ENCODE results near the gene GJC2.
A peak's percentile ranks its signal among the peaks of the same experiment; 100 is the strongest.
"Not testable (repeated sequence)": the region's sequence is repeated elsewhere in the genome, so short reads cannot be mapped to it uniquely, and the experiment has no call there.

GJC2 gene

DNA sequence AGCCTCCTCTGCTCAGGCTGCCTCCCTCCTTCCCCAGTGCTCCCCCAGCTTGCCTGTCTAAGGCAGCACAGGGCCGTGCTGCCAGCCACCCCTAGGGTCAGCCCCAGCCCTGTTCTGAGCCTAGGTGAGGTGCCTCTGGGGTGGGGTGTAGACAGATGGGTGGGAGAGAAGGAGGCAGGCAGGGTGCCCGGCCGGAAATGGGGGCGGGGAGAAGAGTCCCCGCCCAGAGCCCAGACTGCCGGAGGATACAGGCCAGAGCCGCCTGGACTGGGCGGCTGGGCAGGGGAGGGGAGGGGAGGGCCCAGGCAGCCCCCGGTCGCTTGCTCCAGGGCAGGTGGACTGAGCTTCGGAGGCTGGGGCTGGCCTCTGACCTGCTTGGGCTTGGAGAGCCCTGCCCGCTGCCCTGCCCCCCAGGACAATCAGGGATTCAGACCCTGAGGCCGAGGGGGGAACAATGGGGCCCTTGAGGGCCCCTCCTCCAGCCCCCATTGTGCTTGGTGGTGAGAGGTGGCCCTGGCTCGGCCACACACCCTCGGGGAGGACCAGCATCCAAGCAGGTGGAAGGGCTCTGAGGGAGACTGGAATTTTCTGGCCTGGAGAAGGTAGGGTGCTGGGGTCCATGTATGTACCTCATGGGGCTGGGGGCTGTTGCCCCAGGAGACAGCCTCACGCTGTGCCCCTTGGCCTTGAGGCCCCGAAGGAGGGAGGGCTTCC, at the start of gene GJC2:
TSS of gene GJC2 (plus strand) at position 525 of the 714 bp plus-strand sequence. CDS start 7,829 bp downstream, outside the sequence.
- DNase-seq = no peak

DNA sequence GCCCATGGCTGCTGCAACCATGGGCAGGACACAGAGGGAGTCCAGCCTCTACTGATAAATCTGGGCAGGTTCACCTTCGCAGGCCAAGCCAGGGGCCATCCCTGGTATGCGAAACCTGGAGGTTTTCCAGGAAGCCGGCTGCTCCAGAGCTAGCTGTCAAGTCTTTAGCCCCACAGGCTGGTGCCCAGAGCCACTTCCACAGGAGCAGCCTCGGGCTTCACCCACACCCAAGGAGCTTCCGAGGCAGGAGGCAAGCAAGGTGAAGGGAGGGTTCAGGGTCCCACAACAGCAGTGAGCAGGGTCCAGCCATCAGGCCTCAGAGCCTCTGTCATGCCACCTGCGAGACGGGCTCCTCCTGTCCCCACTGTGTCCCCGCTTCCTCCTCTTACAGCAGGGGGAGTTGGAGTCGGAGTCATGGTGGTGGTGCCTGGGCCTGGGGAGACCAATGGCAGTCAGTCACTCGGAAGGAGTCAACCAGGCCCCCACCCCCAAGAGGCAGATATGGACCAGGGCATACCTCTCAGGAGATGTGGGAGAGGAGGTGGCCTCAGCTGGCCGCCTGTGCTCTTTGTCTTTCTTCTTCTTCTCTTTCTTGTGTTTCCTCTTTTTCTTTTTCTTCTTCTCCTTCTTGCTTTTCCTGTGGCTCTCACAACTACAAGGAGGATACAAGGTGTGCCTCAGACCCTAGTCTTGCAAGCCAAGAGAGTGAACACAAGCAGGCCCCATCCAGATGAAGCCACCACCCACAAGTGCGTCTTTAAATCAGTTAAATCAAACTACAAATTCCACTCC, 48.7 kb upstream of the GJC2 start:
- no peak for DNase-seq

- DNase-seq = no peak
Measured at GRCh38 chr1:228101614-228101993, 48.1 kb upstream of the GJC2 start.

DNA sequence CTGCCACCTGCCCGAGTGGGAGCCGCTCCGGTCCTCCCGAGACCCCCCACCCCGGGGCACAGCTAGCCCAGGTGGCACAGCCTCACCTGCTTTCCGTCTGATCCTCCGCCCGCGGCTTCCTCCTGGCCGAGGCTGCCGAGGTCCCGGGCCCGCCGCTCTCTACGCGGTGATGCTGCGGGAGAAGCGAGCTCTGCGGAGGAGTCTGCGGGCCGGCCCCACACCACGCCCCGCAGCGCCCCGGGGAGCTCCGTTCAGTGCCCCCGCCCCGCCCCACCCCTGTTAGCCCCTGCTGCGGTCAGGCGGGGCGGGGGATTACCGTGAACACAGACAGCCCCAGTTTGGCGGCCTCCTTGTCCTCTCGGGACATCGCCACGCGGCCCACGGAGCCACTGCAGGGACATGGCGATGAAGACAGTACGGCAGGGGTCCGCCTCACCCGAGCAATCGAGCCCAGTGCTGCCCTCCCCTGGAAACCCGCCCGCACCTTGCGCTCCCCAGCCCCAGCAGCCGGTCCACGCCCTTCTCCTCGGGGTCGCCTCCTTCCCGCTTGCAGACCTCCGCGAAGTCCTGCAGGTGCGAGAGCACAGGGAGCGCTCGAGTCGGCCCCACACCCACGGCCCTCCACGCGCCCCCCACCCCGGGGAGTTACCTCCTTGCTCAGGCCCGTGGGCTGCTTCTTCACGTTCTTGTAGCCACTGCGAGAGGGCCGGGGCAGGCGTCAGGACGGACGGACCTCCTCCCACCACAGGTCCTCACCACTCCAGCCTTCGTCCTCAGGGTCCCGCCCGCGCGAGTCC, 47.5 kb upstream of the GJC2 start:
- peak; percentile 4 for DNase-seq

- DNase-seq = peak; percentile 81
Measured at GRCh38 chr1:228102791-228103620, 46.7 kb upstream of the GJC2 start, which contains the start of gene C1orf35. Gene C1orf35, minus strand, starts transcription at chr1:228103325. Its CDS starts 98 bp downstream, at chr1:228103227.

DNA sequence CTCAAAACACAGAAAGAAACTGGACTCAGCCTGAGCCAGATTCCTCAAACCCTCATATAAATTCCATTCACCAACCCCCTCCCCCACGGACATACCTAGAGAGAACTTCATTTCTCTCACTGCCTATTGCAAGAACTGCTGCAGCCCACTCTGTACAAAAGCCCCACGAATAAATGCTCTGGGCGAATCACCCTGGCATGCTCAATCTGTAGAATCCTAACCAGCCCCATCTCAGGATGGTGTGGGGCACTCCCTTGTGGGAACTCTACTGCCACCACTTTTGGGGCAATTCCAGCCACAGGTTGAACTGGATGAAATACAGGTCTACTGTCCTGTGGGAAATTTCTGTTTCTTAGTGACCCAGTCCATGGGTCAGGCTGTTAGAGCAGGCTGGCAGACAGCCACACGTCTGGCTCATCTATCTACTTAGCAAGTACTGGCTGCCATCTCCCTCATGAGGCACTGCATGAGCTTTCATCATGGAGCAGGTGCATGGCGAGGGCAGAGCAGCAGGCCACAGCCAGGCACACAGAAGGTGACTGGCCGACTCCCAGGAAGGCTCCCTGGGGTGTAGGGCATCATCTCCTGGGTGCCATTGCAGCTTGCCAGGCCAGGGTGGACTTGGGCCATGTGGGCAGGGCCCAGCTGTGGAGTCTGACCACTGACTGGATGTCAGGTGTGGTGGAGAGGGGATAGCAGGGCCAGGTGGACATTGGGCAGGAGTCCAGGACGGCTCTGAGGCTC, 45.0 kb upstream of the GJC2 start:
- DNase-seq = no peak

GRCh38 chr1:228105270-228105995, 44.3 kb upstream of the GJC2 start:
- DNase-seq = no peak

DNA sequence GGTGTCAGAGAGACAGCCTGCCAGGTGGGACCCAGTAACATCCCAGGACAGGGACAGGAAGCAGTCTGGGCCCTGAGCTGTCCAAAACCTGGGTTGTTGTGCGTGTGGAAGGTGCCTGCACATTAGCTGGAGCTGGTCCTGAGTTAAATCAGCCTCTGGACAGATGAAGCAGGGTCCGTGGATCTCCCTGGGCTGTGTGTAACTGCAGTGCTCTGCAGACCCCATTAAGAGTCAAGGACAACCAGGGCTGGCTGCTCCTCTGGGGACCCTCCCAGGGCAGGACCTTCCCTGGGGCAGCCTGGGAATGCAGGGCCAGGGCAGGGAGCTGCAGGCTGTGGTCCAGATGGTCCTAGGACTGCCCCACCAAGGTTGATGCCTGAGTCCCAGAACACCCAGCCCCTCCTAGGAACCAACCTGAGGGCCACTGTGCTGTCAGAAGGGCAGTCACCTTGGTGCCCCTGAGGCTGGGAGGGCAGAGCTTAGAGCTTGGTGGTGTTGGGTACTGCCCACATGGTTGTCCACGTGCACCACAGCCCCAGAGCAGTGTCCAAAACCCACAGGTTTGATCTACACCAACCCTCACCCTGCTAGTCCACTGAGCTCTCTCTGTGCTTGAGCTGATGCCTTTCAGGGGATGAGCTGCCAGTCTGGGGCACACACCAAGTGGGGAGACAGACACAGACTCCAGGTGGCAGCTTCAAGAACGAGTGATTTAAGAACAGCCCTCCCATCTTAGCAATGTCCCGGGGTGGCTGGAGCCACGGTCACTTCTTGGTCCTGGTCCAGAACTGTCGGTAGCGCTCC, 43.5 kb upstream of the GJC2 start:
- no peak for DNase-seq

DNA sequence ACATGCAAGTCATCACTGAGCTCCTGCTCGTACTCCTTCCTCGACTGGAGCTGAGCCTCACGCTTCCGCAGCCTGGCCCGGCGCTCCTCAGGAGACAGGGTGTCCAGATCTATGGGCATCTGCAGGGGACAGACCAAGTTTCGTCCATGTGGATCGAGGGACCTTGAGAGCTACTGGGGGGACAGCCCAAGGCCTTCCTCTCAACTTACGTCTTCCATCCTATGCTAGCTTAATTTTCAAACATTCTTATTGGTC, 43.0 kb upstream of the GJC2 start:
- no peak for DNase-seq

DNA sequence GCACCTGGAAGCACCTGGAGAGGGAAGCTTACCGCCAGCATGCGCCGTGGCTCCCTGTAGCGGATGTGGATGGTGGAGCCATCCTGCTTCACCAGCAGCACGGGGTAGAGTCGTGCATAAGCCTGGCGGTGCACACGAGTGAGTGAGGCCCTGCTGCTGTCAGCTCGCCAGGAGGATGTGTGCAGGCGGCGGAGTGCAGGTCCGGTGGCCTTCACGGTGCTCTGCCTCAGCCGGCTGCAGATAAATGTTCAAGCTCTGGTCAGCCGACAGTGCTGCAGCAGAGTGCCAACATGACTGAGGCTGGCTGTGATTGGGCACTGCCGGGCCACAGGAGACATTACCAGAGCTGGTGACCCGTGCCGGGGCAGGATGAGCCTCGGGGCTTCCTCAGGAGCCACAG, 42.1 kb upstream of the GJC2 start:
- DNase-seq = no peak

DNA sequence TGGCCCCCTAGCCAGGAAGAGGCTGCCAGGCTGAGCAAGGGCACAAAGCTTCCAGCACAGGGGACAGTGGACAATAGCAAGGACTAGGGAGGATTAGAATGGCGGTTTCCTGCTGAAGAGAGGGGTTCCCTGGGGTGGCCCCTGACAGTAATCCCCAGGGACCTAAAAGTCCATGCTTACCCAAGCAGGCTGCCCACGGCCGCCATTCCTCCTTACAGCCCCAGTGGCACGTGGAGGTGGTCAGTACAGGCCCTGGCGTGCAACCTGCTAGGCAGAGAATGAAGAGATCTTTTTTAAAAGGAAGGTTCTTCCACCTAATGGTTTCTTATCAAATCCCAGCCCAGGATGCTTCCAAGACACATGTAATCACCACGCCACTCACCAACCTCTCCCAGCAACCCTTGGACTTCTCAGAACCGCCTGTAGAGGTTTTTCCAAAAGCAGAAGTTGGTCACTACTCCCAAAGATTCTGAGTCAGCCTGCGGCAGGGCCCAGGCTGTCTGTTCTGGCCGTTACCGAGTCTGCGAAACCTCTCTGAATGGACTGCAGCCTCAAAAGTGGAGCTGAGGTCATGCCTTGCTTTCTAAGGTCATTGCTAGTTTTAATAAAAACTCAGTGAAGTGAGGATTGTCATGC, 41.6 kb upstream of the GJC2 start:
- no peak for DNase-seq

DNA sequence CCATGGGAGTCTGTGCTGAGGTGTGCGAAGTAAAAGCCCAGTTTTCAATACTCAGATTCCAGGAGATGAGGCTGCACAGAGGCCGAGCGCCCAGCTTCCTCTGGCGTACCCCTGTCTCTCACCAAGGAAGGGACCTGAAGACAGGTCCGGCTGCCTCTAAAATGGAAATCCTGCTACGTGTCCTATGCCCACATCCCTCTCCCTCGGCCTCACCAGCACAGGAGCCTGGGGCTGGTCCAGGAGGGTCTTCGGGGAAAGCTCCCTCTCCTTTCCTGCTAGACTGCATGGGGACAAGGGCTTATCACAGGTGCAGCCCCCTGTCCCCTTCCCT, 41.0 kb upstream of the GJC2 start:
- DNase-seq = no peak

DNA sequence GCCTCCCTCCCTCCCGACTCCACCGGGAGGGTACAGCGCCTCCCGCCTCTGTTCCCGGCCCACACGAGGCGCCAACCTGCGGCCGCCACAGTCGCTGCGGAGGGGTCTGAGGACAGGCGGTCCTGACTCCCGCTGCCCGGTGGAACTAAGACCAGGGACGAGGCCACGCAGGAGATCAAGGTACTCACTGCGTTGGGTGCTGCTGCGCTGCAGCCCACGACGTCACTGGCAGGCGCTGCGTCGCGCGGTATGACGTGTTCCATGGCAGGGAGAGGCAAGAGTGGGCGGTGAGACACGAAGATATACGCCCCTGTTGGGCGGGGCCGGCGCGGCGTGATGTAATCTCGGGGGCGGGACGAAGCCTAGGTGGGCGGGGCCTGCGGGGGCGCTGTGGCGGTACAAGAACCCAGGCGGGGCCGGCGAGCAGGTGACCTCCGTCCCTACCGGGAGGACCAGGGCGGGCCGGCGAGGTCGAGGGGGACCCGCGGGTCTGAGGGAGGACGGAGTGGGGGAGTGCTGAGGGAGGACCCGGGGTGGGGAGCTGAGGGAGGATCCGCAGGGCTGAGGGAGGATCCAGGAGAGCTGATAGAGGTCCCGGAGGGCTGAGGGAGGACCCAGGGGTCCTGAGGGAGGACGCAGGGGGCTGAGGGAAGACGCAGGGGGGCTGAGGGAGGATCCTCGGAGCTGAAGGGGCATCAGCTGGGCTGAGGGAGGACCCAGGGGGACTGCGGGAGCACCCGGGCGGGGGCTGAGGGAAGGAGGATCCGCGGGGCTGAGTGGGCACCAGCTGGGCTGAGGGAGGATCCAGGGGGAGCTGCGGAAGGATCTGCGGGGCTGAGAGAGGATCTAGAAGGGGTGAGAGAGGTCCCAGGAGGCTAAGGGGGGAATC, 40.4 kb upstream of the GJC2 start, which contains the start of gene MRPL55:
TSS of gene MRPL55 (minus strand) at position 227 of the 889 bp plus-strand sequence. CDS start 1,039 bp downstream, outside the sequence.
- peak; percentile 80 for DNase-seq

GRCh38 chr1:228109962-228110488, 39.7 kb upstream of the GJC2 start:
- DNase-seq = no peak

GRCh38 chr1:228110556-228110955, 39.2 kb upstream of the GJC2 start:
- DNase-seq = no peak

GRCh38 chr1:228111315-228111714, 38.4 kb upstream of the GJC2 start:
- DNase-seq = not testable (repeated sequence)

DNA sequence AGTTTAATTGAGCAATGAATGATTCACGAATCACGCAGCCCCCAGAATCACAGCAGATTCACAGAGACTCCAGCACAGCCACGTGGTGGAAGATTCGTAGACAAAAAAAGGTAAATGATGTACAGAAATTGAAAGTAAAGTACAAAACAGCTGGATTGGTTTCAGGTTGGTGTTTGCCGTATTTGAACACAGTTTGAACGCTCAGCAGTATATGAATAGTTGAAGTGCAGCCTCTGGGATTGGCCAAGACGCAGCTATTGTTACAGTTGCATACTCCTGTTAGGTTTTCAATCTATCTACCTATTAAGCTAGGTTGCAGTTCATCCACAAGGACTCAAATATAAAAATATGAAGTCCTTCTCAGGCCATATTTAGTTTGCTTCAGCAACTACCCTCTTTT, 37.6 kb upstream of the GJC2 start:
- DNase-seq = no peak

DNA sequence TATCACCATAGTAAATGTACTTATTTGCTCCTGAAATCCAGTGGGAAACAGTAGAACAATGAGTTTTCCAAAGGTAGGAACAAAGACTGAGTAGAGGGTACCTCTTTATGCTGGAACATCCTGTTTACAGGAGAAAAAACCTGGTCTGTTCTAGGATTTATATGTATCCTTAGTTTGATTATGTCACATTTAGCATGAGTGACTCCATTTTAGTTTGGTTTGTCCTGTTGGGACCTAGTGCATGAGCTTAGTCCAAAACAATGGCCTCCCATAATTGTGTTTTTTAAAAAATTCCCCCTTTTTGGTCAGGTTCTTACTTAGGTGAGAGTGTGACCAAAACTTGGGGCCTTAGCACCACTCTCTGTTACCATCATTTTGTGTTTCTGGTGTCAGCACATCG, 37.1 kb upstream of the GJC2 start:
- DNase-seq = no peak

GRCh38 chr1:228114827-228115226, 34.9 kb upstream of the GJC2 start:
- DNase-seq = no peak
